ENCODE measurements around the gene DCAF5. TPM values are rescaled to one million over a fixed set of nuclear protein-coding genes. Genes with fewer than 3 reads are reported as not detected.

Gene DCAF5
- total and polyA plus RNA-seq, 2 of the 8 experiments (the other 6 are each of a cell fraction or from before 2014, with no cell fraction given), result 24.3 to 31.0 TPM

DNA sequence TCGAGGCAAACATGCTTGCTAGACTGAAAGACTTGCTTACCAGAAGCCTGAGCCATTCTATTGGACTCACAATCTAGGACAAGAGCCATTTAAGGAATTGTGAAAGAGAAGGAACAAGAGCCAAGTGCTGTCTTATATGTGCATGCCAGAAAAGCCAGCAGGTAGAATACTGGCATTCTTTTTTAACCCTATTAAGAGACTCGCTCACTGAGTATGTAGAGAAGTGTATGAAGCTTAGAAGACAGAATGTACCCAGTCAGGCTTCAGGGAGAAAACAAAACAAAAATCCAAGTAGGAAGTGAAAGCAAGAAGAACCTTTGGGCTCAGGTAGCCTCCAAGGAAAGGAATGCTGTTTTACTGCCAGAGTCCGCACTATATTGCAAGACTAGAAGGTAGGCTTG is 65.9 kb downstream of the DCAF5 start (continued):
- TF ChIP-seq EGR1 (IDR thresholded peaks at IDR 0.05; ENCODE audit: borderline replicate concordance, low read depth, low read length), result no peak
- TF ChIP-seq SP4 (IDR thresholded peaks at IDR 0.05; ENCODE audit: low read length), result no peak
- no peak for TF ChIP-seq BACH1 (IDR thresholded peaks at IDR 0.05; ENCODE audit: low read length)
- TF ChIP-seq CEBPB (IDR thresholded peaks at IDR 0.05; ENCODE audit: low read depth, low read length), result no peak
- no peak for TF ChIP-seq HDAC2 (IDR thresholded peaks at IDR 0.05; ENCODE audit: borderline replicate concordance in 1 of 2, low read depth in 2 of 2, low read length in 2 of 2)
